Kidney (tissue), 14 donors: ENCODE data around the gene ANGPTL2. TPM values are rescaled to one million over a fixed set of nuclear protein-coding genes. Genes with fewer than 3 reads are reported as not detected.

Source experiments
- DNase-seq, 5 donors: peaks; one replicate each; pipeline ENCODE4 v3.0.0-alpha.2; 2013 to 2020
- FAIRE-seq: peaks from 2 replicates; lab custom pipeline; 2012; peaks lifted over from hg19 to GRCh38; lab: Jason Lieb, UNC
- H3K27ac ChIP-seq, 2 donors: one replicate each; pipeline ENCODE4 v1.7.0; 2013; ENCODE audit warnings: low read depth in 2 of 2, low read length in 2 of 2, inconsistent platforms in 1 of 2
- H3K27me3 ChIP-seq: one replicate; pipeline ENCODE4 v1.7.1; 2013; ENCODE audit warnings: low read length, inconsistent platforms; ENCODE audit not compliant: control insufficient read depth, insufficient read depth
- H3K36me3 ChIP-seq, 3 donors: one replicate each; pipeline versions ENCODE4 v1.7.0 to v1.7.1; 2013; ENCODE audit warnings: low read length in 3 of 3, control low read depth in 1 of 3, inconsistent platforms in 1 of 3; ENCODE audit not compliant: insufficient read depth in 3 of 3, control insufficient read depth in 2 of 3
- H3K4me1 ChIP-seq, 3 donors: one replicate each; pipeline versions ENCODE4 v1.7.0 to v1.7.1; 2013; ENCODE audit warnings: low read length in 3 of 3, inconsistent platforms in 1 of 3, low read depth in 1 of 3; ENCODE audit not compliant: control insufficient read depth in 2 of 3, insufficient read depth in 2 of 3
- H3K4me3 ChIP-seq, 3 donors: one replicate each; pipeline versions ENCODE4 v1.7.0 to v1.8.1; 2013; ENCODE audit warnings: low read length in 3 of 3, control low read depth in 1 of 3, inconsistent platforms in 1 of 3
- H3K9ac ChIP-seq, 3 donors: one replicate each; pipeline versions ENCODE4 v1.7.0 to v1.7.1; 2013; ENCODE audit warnings: low read length in 3 of 3, control low read depth in 1 of 3, inconsistent platforms in 1 of 3
- H3K9me3 ChIP-seq, 3 donors: one replicate each; pipeline versions ENCODE4 v1.7.0 to v1.7.1; 2013; ENCODE audit warnings: low read length in 3 of 3, control low read depth in 1 of 3, inconsistent platforms in 1 of 3; ENCODE audit not compliant: control insufficient read depth in 2 of 3, insufficient read depth in 1 of 3
- intact Hi-C: fragments of 100-400 bp; cut with DNase I; formaldehyde crosslinking; loops from one replicate; pipeline ENCODE4 v1.11.1; 2022
- polyA plus RNA-seq: library from polyadenylated mRNA; stranded (reverse); fragments of 350-450 nt; fragmentation: Illumina TruSeq; extraction: RNeasy Lipid Tissue Mini Kit (QIAGEN cat#74804); gene quantifications from one replicate; pipeline ENCODE4 v1.2.3, GENCODE V29; 2014; ENCODE audit warnings: low read depth, low replicate concordance; ENCODE audit not compliant: insufficient read depth
- total RNA-seq: library from RNA; stranded (reverse); fragmentation: NEBNext Ultra II Directional; extraction: Animal tissue kit (Norgen Biotek cat#: 25700); gene quantifications from one replicate; pipeline ENCODE4 v1.2.1, GENCODE V29; 2021
- TF ChIP-seq, protein P1 (sequence below): IDR thresholded peaks from 3 replicates; pipeline ENCODE4 v1.5.1; 2012; ENCODE audit warnings: mild to moderate bottlenecking, moderate library complexity, borderline replicate concordance; ENCODE audit not compliant: insufficient read depth; ENCODE audit errors: extremely low read depth
- donor health status: control.
- donor health status: control.
- donor health status: control.
- donor health status: control.
- donor health status: control.
- donor health status: DM: yes; HTN: yes; CAD: no.
- donor health status: Normal renal cell carcinoma (clear cell type).

The ANGPTL2 gene
- total and polyA plus RNA-seq, 2 donors from 2014 or later: 4.3 to 12.4 TPM

DNA sequence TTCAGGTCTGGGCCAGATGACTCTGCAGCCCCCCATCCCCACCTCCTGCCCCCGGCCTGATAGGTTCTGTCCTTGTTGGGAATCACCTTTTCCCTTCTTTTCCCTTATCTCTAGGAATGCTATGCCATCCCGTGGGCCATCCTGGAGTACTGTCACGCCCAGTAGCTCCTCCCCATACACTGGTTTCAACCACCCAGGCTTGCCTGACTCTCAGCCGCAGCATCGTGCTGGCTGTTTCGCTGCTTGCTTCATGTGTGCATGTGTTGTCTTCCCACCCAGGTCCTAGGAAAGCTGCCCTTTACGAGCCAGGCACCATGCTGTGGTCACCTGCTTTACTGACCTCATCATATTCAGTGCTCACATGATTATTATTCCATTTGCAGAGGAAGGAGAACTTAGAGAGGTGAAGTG, 71.8 kb downstream of the ANGPTL2 start:
- Histone ChIP-seq H3K4me3 (no peak overlapping the region), H3K27ac (no peak overlapping the region), H3K9me3 (no peaks in the 10 kb centered on the region), H3K9ac (no peak overlapping the region), H3K36me3 (no peaks in the 10 kb centered on the region), H3K4me1 (peaks cover 0 to 13% (median 4%) of the 10 kb centered on the region in 3 donors), H3K27me3 (no peaks in the 10 kb centered on the region)
- FAIRE-seq: no peak
- DNase-seq: no peak
- TF ChIP-seq, protein P1, sequence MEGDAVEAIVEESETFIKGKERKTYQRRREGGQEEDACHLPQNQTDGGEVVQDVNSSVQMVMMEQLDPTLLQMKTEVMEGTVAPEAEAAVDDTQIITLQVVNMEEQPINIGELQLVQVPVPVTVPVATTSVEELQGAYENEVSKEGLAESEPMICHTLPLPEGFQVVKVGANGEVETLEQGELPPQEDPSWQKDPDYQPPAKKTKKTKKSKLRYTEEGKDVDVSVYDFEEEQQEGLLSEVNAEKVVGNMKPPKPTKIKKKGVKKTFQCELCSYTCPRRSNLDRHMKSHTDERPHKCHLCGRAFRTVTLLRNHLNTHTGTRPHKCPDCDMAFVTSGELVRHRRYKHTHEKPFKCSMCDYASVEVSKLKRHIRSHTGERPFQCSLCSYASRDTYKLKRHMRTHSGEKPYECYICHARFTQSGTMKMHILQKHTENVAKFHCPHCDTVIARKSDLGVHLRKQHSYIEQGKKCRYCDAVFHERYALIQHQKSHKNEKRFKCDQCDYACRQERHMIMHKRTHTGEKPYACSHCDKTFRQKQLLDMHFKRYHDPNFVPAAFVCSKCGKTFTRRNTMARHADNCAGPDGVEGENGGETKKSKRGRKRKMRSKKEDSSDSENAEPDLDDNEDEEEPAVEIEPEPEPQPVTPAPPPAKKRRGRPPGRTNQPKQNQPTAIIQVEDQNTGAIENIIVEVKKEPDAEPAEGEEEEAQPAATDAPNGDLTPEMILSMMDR: no peak
- intact Hi-C loops: no loop called here

DNA sequence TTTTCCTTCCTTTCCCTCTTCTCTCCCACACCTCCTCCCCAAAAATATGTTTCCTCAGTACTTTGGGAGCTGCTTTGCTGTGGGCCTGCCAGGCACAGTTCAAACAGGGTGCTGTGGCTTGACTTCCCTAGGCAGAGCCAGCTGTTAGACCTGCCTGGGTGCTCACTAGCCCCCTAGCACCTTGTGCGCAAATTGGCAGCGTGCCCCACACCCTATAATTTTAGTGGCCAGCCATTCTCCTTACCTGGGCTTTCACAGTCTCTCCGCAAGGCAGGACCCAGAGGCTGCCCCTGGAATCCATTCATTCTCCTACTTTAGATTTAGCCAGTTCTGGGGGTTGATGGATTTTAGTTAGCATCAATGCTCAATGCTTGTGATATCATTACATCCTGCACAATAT, 72.3 kb downstream of the ANGPTL2 start:
- FAIRE-seq: no peak

GRCh38 chr9:127049581-127049980, 72.9 kb downstream of the ANGPTL2 start:
- no peak for FAIRE-seq
- peak overlapping the region in 1 of 2 donors; percentile 58 for H3K27ac ChIP-seq
- H3K27me3 ChIP-seq: no peaks in the 10 kb centered on the region
- no peaks in the 10 kb centered on the region for H3K9me3 ChIP-seq
- H3K4me3 ChIP-seq: no peak overlapping the region
- intact Hi-C loops: no loop called here
- H3K4me1 ChIP-seq: peaks cover 0 to 13% (median 4%) of the 10 kb centered on the region in 3 donors
- no peak overlapping the region for H3K9ac ChIP-seq
- TF ChIP-seq, protein P1: no peak
- DNase-seq: no peak
- H3K36me3 ChIP-seq: no peaks in the 10 kb centered on the region

More for the DNA sequence above, 72.3 kb downstream of the ANGPTL2 start:
- TF ChIP-seq, protein P1: no peak
- Histone ChIP-seq H3K27me3 (no peaks in the 10 kb centered on the region), H3K9me3 (no peaks in the 10 kb centered on the region), H3K9ac (no peak overlapping the region), H3K36me3 (no peaks in the 10 kb centered on the region), H3K4me1 (peaks cover 0 to 13% (median 4%) of the 10 kb centered on the region in 3 donors), H3K27ac (no peak overlapping the region), H3K4me3 (no peak overlapping the region)
- peak in 1 of 5 donors; percentile 7 for DNase-seq
- intact Hi-C loops: no loop called here

DNA sequence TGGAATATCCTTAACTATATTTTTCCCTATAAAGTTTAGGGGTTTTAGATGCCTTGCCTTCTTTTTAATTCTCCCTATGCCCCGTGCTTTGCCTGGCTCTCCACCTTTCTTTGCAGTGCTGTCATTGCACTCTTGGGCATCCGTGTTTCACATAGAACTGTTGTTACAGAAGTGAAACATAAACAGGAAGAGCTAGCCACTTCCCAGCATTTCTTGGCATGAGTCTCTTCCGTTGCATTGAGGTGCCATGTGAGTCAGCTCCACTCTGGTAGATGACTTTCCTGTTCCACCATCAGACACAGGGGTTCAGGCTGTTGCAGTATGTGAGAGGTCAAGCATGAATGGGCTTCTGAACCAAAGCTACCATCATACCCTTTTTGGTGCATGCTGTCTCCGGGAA, 73.4 kb downstream of the ANGPTL2 start:
- Histone ChIP-seq H3K9me3 (no peaks in the 10 kb centered on the region), H3K36me3 (no peaks in the 10 kb centered on the region), H3K27me3 (no peaks in the 10 kb centered on the region), H3K27ac (peak overlapping the region in 1 of 2 donors; percentile 42), H3K4me3 (no peak overlapping the region), H3K9ac (no peak overlapping the region), H3K4me1 (peaks cover 0 to 11% (median 4%) of the 10 kb centered on the region in 3 donors)
- peak in 2 of 5 donors; percentile 9 to 50 for DNase-seq
- FAIRE-seq: no peak
- TF ChIP-seq, protein P1: no peak
- intact Hi-C loops: no loop called here
